Upper lobe of left lung (tissue), 6 donors: Measurements from ENCODE around the gene OTOGL. TPM values are rescaled to one million over a fixed set of nuclear protein-coding genes. Genes with fewer than 3 reads are reported as not detected.
"Not testable (repeated sequence)": the region's sequence is repeated elsewhere in the genome, so short reads cannot be mapped to it uniquely, and the experiment has no call there.

ENCODE experiments used
- ATAC-seq, 2 donors: fragments of 200-7000 bp; cut with Tn5 transposase; one replicate each; pipeline ENCODE4 v1.9.1; 2022; ENCODE audit warnings: mild to moderate bottlenecking in 2 of 2, moderate library complexity in 2 of 2; ENCODE audit not compliant: low FRiP score in 2 of 2
- DNase-seq, 2 donors: peaks; one replicate each; pipeline ENCODE4 v3.0.0-alpha.2; 2019 to 2020
- H3K27ac ChIP-seq, 4 donors: fragments of 200-600 bp; sonication (generic); one replicate each; pipeline ENCODE4 v1.5.1; 2016 to 2019
- H3K27me3 ChIP-seq, 4 donors: fragments of 200-600 bp; sonication (generic); one replicate each; pipeline ENCODE4 v1.5.1; 2017 to 2019
- H3K36me3 ChIP-seq, 4 donors: fragments of 200-600 bp; sonication (generic); one replicate each; pipeline ENCODE4 v1.5.1; 2016 to 2019
- H3K4me1 ChIP-seq, 4 donors: fragments of 200-600 bp; sonication (generic); one replicate each; pipeline ENCODE4 v1.5.1; 2018 to 2019
- H3K4me3 ChIP-seq, 4 donors: fragments of 200-600 bp; sonication (generic); one replicate each; pipeline ENCODE4 v1.5.1; 2017 to 2019; ENCODE audit warnings: mild to moderate bottlenecking in 2 of 4, moderate library complexity in 1 of 4
- H3K9me3 ChIP-seq, 4 donors: fragments of 200-600 bp; sonication (generic); one replicate each; pipeline ENCODE4 v1.5.1; 2018 to 2019
- CTCF ChIP-seq, 6 experiments: fragments of 450-650 bp in 4 of 6; fragments of 200-600 bp in 2 of 6; sonication (generic) in 2 of 6; IDR thresholded peaks; one replicate each; pipeline ENCODE4 v1.5.1; 2016 to 2019; ENCODE audit warnings: antibody characterized with exemption in 6 of 6
- EP300 ChIP-seq, 4 donors: sonication (generic); formaldehyde crosslinking; IDR thresholded peaks; one replicate each; pipeline ENCODE4 v1.5.1; 2017; ENCODE audit warnings: antibody characterized with exemption in 4 of 4, control low read depth in 2 of 4
- POLR2A ChIP-seq, 4 donors: fragments of 450-650 bp; IDR thresholded peaks; one replicate each; pipeline ENCODE4 v1.5.1; 2016 to 2017; ENCODE audit warnings: antibody characterized with exemption in 4 of 4, mild to moderate bottlenecking in 2 of 4
- POLR2AphosphoS5 ChIP-seq, 2 donors: sonication (generic); formaldehyde crosslinking; IDR thresholded peaks; one replicate each; pipeline ENCODE4 v1.5.1; 2017; ENCODE audit warnings: antibody characterized with exemption in 2 of 2
- WGBS, 2 donors: methylation state at CpG; one replicate each; pipeline ENCODE4 v1.1.5; 2017 to 2018; 5-methylcytosine and 5-hydroxymethylcytosine counted together
- total RNA-seq, 6 donors: library from RNA; depleted of rRNA in 4 of 6; stranded (reverse); fragments of >200 nt in 4 of 6; gene quantifications; one replicate each; pipeline versions ENCODE4 v1.1.0 to v1.2.1, GENCODE V29; 2016 to 2021
- donor health status: DM: no; HTN: no; CAD: no; lungs with moderate emphysema.
- donor health status: DM: no; HTN: yes; CAD: no; lungs with severe emphysema.

OTOGL gene
- total RNA-seq, 6 donors from 2014 or later: 0.10 to 3.1 (median 0.21) TPM

DNA sequence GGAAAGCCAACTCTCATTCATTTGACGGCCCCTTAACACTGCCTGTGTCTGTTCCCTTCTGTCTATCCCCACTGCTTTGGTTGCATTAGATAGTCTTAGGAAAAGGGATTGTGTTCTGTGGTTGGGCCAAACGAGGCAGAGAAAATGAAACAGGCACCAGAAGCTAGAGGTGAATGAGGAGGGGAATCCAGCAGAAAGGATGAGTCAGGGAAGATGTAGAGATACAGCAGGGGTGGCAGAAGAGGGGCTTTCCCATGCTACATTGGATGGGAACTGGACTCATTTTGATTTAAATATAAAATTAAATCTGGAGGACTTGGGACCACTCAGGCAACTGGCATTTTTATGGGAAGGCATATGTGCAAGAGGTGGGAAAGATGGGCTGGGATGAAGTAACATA, 43.3 kb downstream of the OTOGL start:
- Histone ChIP-seq H3K9me3 (no peaks in the 10 kb centered on the region), H3K27me3 (no peaks in the 10 kb centered on the region), H3K4me3 (no peak overlapping the region), H3K4me1 (no peaks in the 10 kb centered on the region), H3K27ac (no peak overlapping the region), H3K36me3 (no peaks in the 10 kb centered on the region)
- ATAC-seq (no peak), DNase-seq (no peak)
- 59 to 70% methylated on average over 2 of the region's 2 CpGs for WGBS, 2 donors
- TF ChIP-seq CTCF (IDR thresholded peaks at IDR 0.05) (no peak), POLR2A (IDR thresholded peaks at IDR 0.05) (no peak), POLR2AphosphoS5 (IDR thresholded peaks at IDR 0.05) (no peak), EP300 (IDR thresholded peaks at IDR 0.05) (no peak)

GRCh38 chr12:80143537-80143936, 44.2 kb downstream of the OTOGL start:
- H3K36me3 ChIP-seq: no peaks in the 10 kb centered on the region
- no peak for DNase-seq
- H3K4me1 ChIP-seq: no peaks in the 10 kb centered on the region
- no peaks in the 10 kb centered on the region for H3K9me3 ChIP-seq
- TF ChIP-seq CTCF (IDR thresholded peaks at IDR 0.05) (no peak), EP300 (IDR thresholded peaks at IDR 0.05) (no peak), POLR2AphosphoS5 (IDR thresholded peaks at IDR 0.05) (no peak), POLR2A (IDR thresholded peaks at IDR 0.05) (no peak)
- 71 to 75% methylated on average over 4 of the region's 4 CpGs for WGBS, 2 donors
- no peak overlapping the region for H3K27ac ChIP-seq
- H3K4me3 ChIP-seq: no peak overlapping the region
- no peaks in the 10 kb centered on the region for H3K27me3 ChIP-seq
- no peak for ATAC-seq

- DNase-seq: peak in 1 of 2 donors; percentile 25
- not testable (repeated sequence) for H3K9me3 ChIP-seq, ATAC-seq, H3K4me1 ChIP-seq, H3K4me3 ChIP-seq, H3K27me3 ChIP-seq, H3K36me3 ChIP-seq, H3K27ac ChIP-seq
- 90 to 96% methylated on average over 10 to 25 of the region's 26 CpGs for WGBS, 2 donors
Observed at GRCh38 chr12:80149547-80150313, 50.4 kb downstream of the OTOGL start.

DNA sequence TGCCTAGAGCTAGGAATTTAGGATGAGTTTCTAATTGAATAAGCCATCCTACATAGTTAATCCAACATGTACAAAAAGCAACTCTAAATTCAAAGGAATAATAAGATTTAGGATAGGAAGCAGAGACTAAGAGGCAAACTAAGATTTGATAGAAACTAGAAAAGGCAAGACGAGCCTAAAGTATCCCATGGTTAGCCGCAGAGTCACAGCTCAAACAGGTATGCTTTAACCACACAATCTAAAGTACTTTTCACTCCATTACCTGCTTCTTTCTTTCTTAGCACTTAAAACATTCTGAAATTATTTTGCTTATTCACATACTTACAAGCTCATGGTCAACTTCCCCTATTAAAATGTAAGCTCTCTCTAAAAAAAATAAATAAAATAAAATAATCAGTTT, 51.8 kb downstream of the OTOGL start:
- Histone ChIP-seq H3K4me1 (no peaks in the 10 kb centered on the region), H3K4me3 (no peak overlapping the region), H3K9me3 (no peaks in the 10 kb centered on the region), H3K27ac (no peak overlapping the region), H3K36me3 (no peaks in the 10 kb centered on the region), H3K27me3 (no peaks in the 10 kb centered on the region)
- no peak for DNase-seq
- no peak for TF ChIP-seq POLR2AphosphoS5 (IDR thresholded peaks at IDR 0.05)
- no peak for TF ChIP-seq EP300 (IDR thresholded peaks at IDR 0.05)
- TF ChIP-seq CTCF (IDR thresholded peaks at IDR 0.05): no peak
- TF ChIP-seq POLR2A (IDR thresholded peaks at IDR 0.05): no peak
- ATAC-seq: no peak
- WGBS, 2 donors: 81 to 91% methylated on average over 2 of the region's 2 CpGs

DNA sequence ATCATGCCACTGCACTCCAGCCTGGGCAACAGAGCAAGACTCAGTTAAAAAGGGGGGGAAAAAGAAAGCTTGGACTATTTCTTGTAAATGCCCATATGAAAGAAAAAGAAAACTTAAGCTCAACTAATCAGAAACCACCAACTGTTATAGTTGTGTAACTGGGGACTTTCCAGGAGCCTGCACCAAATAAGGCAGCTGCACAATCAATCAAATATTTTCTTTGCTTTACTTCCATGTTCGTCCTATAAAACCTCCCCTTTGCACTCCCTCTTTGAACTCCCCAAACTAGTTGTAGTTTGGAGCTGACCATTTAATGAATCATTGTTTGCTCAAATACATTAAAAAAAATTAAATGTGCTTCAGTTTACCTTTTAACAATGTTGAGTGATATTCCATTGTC, 54.9 kb downstream of the OTOGL start:
- no peak for TF ChIP-seq CTCF (IDR thresholded peaks at IDR 0.05)
- no peak for TF ChIP-seq POLR2AphosphoS5 (IDR thresholded peaks at IDR 0.05)
- no peak for TF ChIP-seq POLR2A (IDR thresholded peaks at IDR 0.05)
- no peak for TF ChIP-seq EP300 (IDR thresholded peaks at IDR 0.05)
- DNase-seq (no peak), ATAC-seq (no peak)
- Histone ChIP-seq H3K9me3 (no peaks in the 10 kb centered on the region), H3K27me3 (no peaks in the 10 kb centered on the region), H3K4me1 (no peaks in the 10 kb centered on the region), H3K4me3 (no peak overlapping the region), H3K27ac (no peak overlapping the region), H3K36me3 (no peaks in the 10 kb centered on the region)
- 16 to 22% methylated on average over 1 of the region's 1 CpG for WGBS, 2 donors
